HepG2 (cell line): ENCODE measurements around the gene GSKIP. TPM values are rescaled to one million over a fixed set of nuclear protein-coding genes. Genes with fewer than 3 reads are reported as not detected.

Source experiments
- ATAC-seq: fragments of 200-7000 bp; cut with Tn5 transposase; 3 replicates; pipeline ENCODE4 v1.9.1; 2020; ENCODE audit warnings: mild to moderate bottlenecking, moderate library complexity
- BruUV-seq: library from RNA; stranded (reverse); fragments of 400-500 nt; replicated peaks from 2 replicates; lab custom pipeline; 2021; lab: Mats Ljungman, UMichigan
- CTCF ChIA-PET: fragments of 300-600 bp; formaldehyde crosslinking; extraction: SDS; loops from one replicate; lab custom pipeline; 2021; ENCODE audit warnings: low total read pairs, inconsistent platforms, low intra/inter-chr PET ratio; lab: Yijun Ruan, JAX
- POLR2A ChIA-PET: fragments of 350-600 bp; sonication (Branson Sonifier 250); formaldehyde crosslinking; loops from one replicate; lab custom pipeline; 2020; ENCODE audit warnings: antibody characterized with exemption, inconsistent platforms; lab: Yijun Ruan, JAX
- DNase-seq: peaks from one replicate; pipeline ENCODE4 v3.0.0-alpha.2; 2015; ENCODE audit warnings: low spot score
- FAIRE-seq: peaks from 3 replicates; lab custom pipeline; 2011; peaks lifted over from hg19 to GRCh38; lab: Jason Lieb, UNC
- H2AFZ ChIP-seq: one replicate; pipeline ENCODE4 v1.6.1; 2011; ENCODE audit warnings: low read length, inconsistent platforms
- H3K27ac ChIP-seq: fragments of 300-600 bp; 3 replicates; pipeline ENCODE4 v1.8.0; 2011; ENCODE audit warnings: mixed run types, mild to moderate bottlenecking, mixed read lengths, low read length, inconsistent platforms; ENCODE audit not compliant: insufficient read depth; ENCODE audit errors: extremely low read length
- H3K27me3 ChIP-seq, 2 experiments: fragments of 200-600 bp in 1 of 2; 2 replicates in 1 of 2; 3 replicates in 1 of 2; pipeline versions ENCODE4 v1.6.0 to v1.8.0; 2011; ENCODE audit warnings: low read length in 2 of 2, mild to moderate bottlenecking in 2 of 2, moderate library complexity in 2 of 2, inconsistent platforms in 1 of 2; ENCODE audit not compliant: insufficient read depth in 2 of 2, control insufficient read depth in 1 of 2
- H3K36me3 ChIP-seq, 2 experiments: fragments of 200-600 bp in 1 of 2; replicated peaks in 1 of 2; 2 replicates in 1 of 2; 3 replicates in 1 of 2; pipeline versions ENCODE4 v1.5.1 to v1.8.0; 2011; ENCODE audit warnings: low read length in 2 of 2, inconsistent platforms in 1 of 2; ENCODE audit not compliant: insufficient read depth in 2 of 2, control insufficient read depth in 1 of 2
- H3K4me1 ChIP-seq: 2 replicates; pipeline ENCODE4 v1.5.1; 2012; ENCODE audit warnings: low read length, inconsistent platforms; ENCODE audit not compliant: insufficient read depth
- H3K4me2 ChIP-seq: 2 replicates; pipeline ENCODE4 v1.6.0; 2011; ENCODE audit warnings: low read depth, low read length, inconsistent platforms
- H3K4me3 ChIP-seq, 3 experiments: fragments of 200-600 bp in 1 of 3; sonication (generic), shearing (Covaris generic) in 1 of 3; replicated peaks in 1 of 3; 2 replicates each; pipeline ENCODE4 v1.5.1; 2011 to 2016; ENCODE audit warnings: low read length in 3 of 3, inconsistent platforms in 2 of 3, low read depth in 2 of 3, mild to moderate bottlenecking in 2 of 3, control low read depth in 1 of 3, mixed read lengths in 1 of 3; ENCODE audit not compliant: insufficient read depth in 1 of 3
- H3K79me2 ChIP-seq: one replicate; pipeline ENCODE4 v1.6.1; 2011; ENCODE audit warnings: low read length, inconsistent platforms; ENCODE audit not compliant: insufficient read depth
- H3K9ac ChIP-seq: 2 replicates; pipeline ENCODE4 v1.6.0; 2011; ENCODE audit warnings: mild to moderate bottlenecking, low read depth, low read length, inconsistent platforms; ENCODE audit not compliant: insufficient read depth
- H3K9me3 ChIP-seq: 2 replicates; pipeline ENCODE4 v1.5.1; 2012; ENCODE audit warnings: mild to moderate bottlenecking, low read length
- H4K20me1 ChIP-seq: 2 replicates; pipeline ENCODE4 v1.6.0; 2011; ENCODE audit warnings: inconsistent platforms, mild to moderate bottlenecking, low read length, moderate library complexity; ENCODE audit not compliant: insufficient read depth
- ARID2 ChIP-seq: sonication (generic); formaldehyde crosslinking; IDR thresholded peaks from 2 replicates; pipeline ENCODE4 v1.8.1; 2022; ENCODE audit warnings: mild to moderate bottlenecking, missing genetic modification reagents, borderline replicate concordance
- GMEB1 ChIP-seq: sonication (generic); formaldehyde crosslinking; IDR thresholded peaks from 2 replicates; pipeline ENCODE4 v1.5.1; 2020; ENCODE audit warnings: missing genetic modification reagents, mild to moderate bottlenecking, borderline replicate concordance
- HNF1B ChIP-seq: sonication (generic); formaldehyde crosslinking; IDR thresholded peaks from 2 replicates; pipeline ENCODE4 v1.5.1; 2020; ENCODE audit warnings: mild to moderate bottlenecking, moderate library complexity, missing genetic modification reagents
- KAT7 ChIP-seq: IDR thresholded peaks from 2 replicates; pipeline ENCODE4 v1.6.1; 2018; ENCODE audit warnings: borderline replicate concordance, missing compliant biosample characterization
- KLF11 ChIP-seq: IDR thresholded peaks from 2 replicates; pipeline ENCODE4 v1.6.1; 2016; ENCODE audit warnings: missing compliant biosample characterization
- NPAS2 ChIP-seq: sonication (generic); formaldehyde crosslinking; IDR thresholded peaks from 2 replicates; pipeline ENCODE4 v1.8.0; 2022; ENCODE audit warnings: mild to moderate bottlenecking, missing genetic modification reagents, borderline replicate concordance
- TEF ChIP-seq: sonication (generic); formaldehyde crosslinking; IDR thresholded peaks from 2 replicates; pipeline ENCODE4 v1.5.0; 2020; ENCODE audit warnings: missing genetic modification reagents
- WIZ ChIP-seq: sonication (generic); formaldehyde crosslinking; IDR thresholded peaks from 2 replicates; pipeline ENCODE4 v1.5.1; 2020; ENCODE audit warnings: mild to moderate bottlenecking, missing genetic modification reagents
- ZEB1 ChIP-seq: IDR thresholded peaks from 2 replicates; pipeline ENCODE4 v1.6.1; 2012; ENCODE audit warnings: mild to moderate bottlenecking, low read depth, inconsistent platforms; ENCODE audit not compliant: insufficient replicate concordance
- ZNF101 ChIP-seq: sonication (generic); formaldehyde crosslinking; IDR thresholded peaks from 2 replicates; pipeline ENCODE4 v1.4.0; 2020; ENCODE audit warnings: mild to moderate bottlenecking, low read depth, missing genetic modification reagents, borderline replicate concordance
- ZNF512B ChIP-seq: sonication (generic); formaldehyde crosslinking; IDR thresholded peaks from 2 replicates; pipeline ENCODE4 v1.5.1; 2020; ENCODE audit warnings: missing genetic modification reagents, mild to moderate bottlenecking, borderline replicate concordance
- ZNF784 ChIP-seq: sonication (generic); formaldehyde crosslinking; IDR thresholded peaks from 2 replicates; pipeline ENCODE4 v1.5.1; 2020; ENCODE audit warnings: missing genetic modification reagents, mild to moderate bottlenecking, borderline replicate concordance
- ZSCAN20 ChIP-seq: sonication (generic); formaldehyde crosslinking; IDR thresholded peaks from 2 replicates; pipeline ENCODE4 v1.4.0; 2020; ENCODE audit warnings: missing genetic modification reagents, mild to moderate bottlenecking, borderline replicate concordance
- WGBS: methylation state at CpG from one replicate; pipeline ENCODE4 v1.1.6; 2017; ENCODE audit warnings: low lambda C conversion rate; 5-methylcytosine and 5-hydroxymethylcytosine counted together
- in situ Hi-C: cut with HindIII; loops from 2 replicates; pipeline ENCODE4 v1.10.0; 2017; ENCODE audit warnings: low pct_unique_long_range_greater_than_20kb; ENCODE audit not compliant: extremely low pct_ligation_motif_present
- intact Hi-C: fragments of 100-400 bp; cut with micrococcal nuclease; formaldehyde crosslinking; loops from one replicate; pipeline ENCODE4 v1.10.0; 2022; ENCODE audit not compliant: unreplicated experiment
- polyA plus RNA-seq, 8 experiments: library from polyadenylated mRNA; depleted of rRNA in 3 of 8; stranded (reverse) in 7 of 8; unstranded in 1 of 8; fragments of >200 nt; fragmentation: Illumina TruSeq in 4 of 8; extraction: Trizol in 4 of 8; gene quantifications; 2 replicates each; pipeline versions ENCODE4 v1.2.1 to v1.2.3, GENCODE V29; 2011 to 2016; ENCODE audit warnings: low read depth in 4 of 8, missing spikeins in 1 of 8, mixed read lengths in 1 of 8; ENCODE audit not compliant: insufficient read depth in 1 of 8
- total RNA-seq, 5 experiments: library from RNA; depleted of rRNA; stranded (reverse); fragments of >200 nt; fragmentation: Illumina TruSeq; extraction: Trizol; gene quantifications; 2 replicates each; pipeline ENCODE4 v1.2.3, GENCODE V29; 2016; ENCODE audit warnings: low read depth in 1 of 5

Gene GSKIP
- total and polyA plus RNA-seq, 2 of the 13 experiments (the other 11 are each of a cell fraction or from before 2014, with no cell fraction given), result 12.5 to 27.3 TPM

- intact Hi-C loops, result no loop called here
- peaks cover 0 to 19% of the 10 kb centered on the region in 2 experiments; a peak in 2 of 5 replicates for H3K36me3 ChIP-seq
- no peaks in the 10 kb centered on the region for H4K20me1 ChIP-seq
- CTCF ChIA-PET, result no interaction called here
- H3K9me3 ChIP-seq, result no peaks in the 10 kb centered on the region
- no peak overlapping the region for H3K4me2 ChIP-seq
- no TSS peak for BruUV-seq
- H3K9ac ChIP-seq, result no peak overlapping the region
- DNase-seq (no peak), FAIRE-seq (no peak), ATAC-seq (no peak)
- no peaks in the 10 kb centered on the region for H3K4me1 ChIP-seq
- in situ Hi-C loops, result no loop called here
- H3K27ac ChIP-seq, result no peak overlapping the region
- POLR2A ChIA-PET, result no interaction called here
- no peaks in the 10 kb centered on the region for H3K79me2 ChIP-seq
- H3K27me3 ChIP-seq, result no peaks in the 10 kb centered on the region
- H3K4me3 ChIP-seq, result no peak overlapping the region
- 95% methylated on average over 3 of the region's 3 CpGs for WGBS
- no peak overlapping the region for H2AFZ ChIP-seq
- TF ChIP-seq ZNF784 (no peak), WIZ (no peak), TEF (CRISPR knock-in tag) (no peak), ZEB1 (no peak), ZSCAN20 (CRISPR knock-in tag) (no peak), ARID2 (no peak), KLF11 (CRISPR knock-in tag) (no peak), GMEB1 (no peak), HNF1B (no peak), KAT7 (CRISPR knock-in tag) (no peak), ZNF512B (CRISPR knock-in tag) (no peak), NPAS2 (CRISPR knock-in tag) (no peak), ZNF101 (CRISPR knock-in tag) (no peak)
Measured at GRCh38 chr14:96341323-96341722, 22.0 kb upstream of the GSKIP start.
